DMS153 treated with DMSO at 0.1 percent for 48 hours (cell line): ENCODE data around the gene CLIC3.
A peak's percentile ranks its signal among the peaks of the same experiment; 100 is the strongest.

Experiments used
- DNase-seq: peaks from one replicate; lab custom pipeline; 2025; ENCODE audit not compliant: unreplicated experiment; lab: John Stamatoyannopoulos, UW

The CLIC3 gene

DNA sequence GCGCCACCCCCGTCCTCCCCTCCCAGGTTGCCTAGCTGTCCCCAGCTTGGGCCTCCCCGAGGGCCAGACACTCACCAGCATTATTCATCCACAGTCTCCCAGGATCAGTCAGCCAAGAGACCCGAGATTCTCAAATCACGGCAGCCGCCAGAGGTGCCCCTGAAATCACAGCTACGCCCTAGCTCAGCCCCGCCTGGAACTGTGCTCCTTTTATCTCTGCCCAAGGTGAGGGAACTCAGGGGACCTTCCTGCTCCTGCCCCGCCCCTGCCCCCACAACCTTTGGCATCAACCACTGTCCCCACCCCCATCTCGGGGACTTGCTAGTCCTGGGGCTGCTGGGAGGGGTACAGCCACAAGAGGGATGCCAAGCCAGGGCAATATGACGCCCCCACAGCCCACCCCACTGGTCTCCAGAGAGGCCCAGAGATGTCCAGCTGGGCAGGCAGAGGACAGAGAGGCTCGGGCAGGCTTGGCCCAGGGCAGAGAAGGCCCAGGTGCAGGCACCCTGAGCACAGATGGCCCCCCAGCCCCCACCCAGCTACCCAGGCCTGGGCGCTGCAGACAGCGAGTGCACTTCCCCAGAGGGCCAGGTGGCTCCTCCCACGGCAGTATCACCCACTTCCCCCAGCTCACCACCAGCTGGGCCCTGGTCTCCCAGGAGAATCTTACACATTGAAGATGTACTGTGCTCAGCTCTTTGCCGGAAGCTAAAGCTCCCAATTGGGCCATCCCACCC is 35.7 kb upstream of the CLIC3 start, which contains the start of gene FUT7:
Gene FUT7, minus strand, starts transcription at position 185 of the 737 bp plus-strand sequence. Its CDS starts 97 bp downstream, at position 88.
- DNase-seq = no peak

DNA sequence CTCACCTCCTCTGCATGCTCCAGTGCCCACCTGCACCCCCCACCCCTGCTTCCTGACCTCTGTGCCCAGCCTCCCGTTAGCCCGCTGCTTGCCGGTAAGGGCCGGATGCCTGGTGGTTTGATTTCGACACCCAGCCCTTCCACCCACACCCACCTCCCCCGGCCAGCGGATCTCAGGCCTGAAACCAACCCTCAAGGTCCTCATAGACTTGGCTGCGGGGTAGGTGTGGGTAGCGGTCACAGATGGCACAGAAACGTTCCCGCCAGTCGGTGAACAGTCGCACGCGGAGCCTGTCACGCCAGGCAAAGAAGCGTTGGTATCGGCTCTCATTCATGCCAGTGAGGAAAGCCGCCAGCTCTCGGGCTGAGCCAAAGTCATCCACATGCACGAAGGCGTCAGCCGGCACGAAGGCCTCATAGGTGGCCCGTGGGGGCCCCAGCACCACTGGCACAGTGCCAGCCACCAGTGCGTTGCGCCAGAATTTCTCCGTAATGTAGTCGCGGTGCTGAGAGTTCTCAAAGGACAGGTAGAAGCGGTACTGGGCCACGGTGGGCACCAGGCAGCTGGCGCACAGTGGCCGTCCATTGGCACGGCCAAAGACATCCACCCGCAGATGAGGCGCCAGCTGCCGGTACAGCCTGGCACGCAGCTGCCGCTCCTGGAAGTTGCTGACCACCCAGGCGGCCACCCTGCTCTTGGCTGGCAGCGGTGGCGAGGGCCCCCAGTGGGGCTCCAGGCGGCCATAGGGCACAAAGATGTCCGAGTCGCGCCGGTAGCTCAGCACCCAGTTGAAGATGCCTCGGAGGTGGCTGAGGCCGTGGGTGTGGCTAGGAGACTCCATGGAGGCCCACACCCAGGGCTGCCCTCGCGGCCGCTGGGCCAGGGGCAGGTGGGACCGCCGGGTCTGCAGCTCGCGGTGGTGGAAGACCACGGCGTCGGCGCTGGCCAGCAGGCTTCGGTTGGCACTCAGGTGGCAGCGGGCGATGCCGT is 34.5 kb upstream of the CLIC3 start:
- no peak for DNase-seq

DNA sequence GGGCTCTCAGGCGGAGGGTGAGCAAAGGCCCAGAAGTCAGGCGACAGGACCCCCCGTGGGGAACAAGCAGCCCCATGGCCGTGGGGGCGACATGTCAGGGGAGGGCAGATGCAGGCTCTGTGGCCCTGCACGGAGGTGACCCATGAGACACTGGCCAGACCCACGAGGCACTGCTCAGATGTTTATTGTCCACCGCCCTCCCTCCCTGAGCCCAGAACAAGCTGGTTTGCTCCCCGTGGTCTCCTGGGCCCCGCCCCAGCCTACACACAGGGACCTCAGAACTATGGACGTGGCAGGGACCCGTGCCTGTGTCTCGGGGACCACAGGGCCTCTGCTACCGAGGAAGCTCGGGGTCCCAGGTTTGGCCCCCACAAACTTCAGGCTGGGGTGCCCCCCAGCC is 33.6 kb upstream of the CLIC3 start:
- DNase-seq = no peak

DNA sequence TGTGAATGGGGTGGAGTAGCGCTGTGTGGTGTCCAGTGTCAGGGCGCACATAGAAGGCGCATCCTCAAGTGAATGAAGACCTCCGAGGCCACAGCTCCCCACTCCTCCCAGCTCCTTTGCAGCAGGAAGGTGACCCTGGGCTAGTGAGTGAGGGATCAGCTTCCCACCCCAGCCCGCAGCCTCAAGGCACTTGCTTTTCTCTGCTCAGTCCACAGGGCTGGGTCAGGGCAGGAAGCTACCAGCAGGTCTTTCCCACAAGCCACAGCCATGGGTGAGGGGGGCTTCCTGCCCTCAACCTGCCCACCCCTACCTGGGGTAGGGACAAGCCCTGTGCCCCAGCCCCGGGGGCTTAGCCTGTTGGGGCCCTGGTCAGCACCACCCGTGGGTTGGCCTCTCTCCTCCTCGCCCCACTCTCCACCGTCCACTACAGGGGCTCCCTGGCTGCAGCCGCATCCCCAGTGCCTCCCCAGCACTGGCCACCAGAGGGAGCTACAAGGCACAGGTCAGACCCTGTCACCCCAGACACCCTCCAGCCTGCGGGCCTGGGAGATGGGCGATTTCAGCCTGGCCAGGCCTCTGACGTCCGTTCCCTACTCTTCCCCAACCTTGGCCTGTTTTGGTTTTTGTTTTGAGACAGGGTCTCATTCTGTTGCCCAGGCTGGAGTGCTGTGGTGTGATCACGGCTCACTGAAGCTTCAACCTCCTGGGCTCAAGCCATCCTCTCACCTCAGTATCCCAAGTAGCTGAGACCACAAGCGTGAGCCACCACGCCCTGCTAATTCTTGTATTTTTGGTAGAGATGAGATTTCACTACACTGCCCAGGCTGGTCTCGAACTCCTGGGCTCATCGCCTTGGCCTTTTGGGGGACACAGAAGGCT is 32.9 kb upstream of the CLIC3 start:
- DNase-seq = no peak

DNA sequence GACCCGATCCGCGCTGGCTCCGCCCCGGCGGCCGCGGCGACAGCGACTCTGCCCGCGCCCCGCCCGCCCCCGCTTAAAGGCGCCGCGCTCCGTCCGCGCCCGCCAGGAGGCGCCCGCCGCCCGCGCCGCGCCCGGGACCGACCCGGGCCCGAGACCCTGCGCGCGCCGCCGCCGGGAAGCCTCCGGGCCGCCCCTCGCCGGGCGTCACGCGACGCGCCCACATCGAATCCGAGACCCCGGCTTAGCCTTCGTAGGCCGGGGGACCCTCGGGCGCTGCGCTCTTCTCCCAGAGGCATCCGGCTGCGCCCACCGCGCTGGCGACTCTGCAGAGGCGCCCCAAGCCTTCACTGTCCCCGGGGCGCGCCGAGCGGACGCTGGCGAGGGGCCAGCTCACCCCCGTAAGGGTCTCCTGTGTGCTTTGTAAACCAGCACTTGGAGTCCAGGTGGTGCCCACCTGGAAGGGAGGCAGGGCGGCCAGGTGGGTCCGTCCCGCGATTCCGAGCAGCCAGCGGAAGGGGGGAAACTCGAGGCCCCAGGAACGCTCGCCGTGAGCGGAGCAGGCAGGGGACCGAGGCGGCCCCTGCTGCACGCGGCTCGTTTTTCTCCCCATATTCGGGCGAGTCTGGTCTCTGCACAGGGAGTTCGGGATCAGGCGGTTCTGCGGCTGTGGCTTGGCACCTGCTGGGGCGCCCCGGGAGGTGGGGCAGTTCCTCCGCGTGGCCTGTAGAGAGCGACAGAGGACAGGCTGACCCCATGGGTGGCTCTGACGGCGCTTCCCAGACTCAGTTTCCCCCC is 32.1 kb upstream of the CLIC3 start:
- peak; percentile 29 for DNase-seq

DNA sequence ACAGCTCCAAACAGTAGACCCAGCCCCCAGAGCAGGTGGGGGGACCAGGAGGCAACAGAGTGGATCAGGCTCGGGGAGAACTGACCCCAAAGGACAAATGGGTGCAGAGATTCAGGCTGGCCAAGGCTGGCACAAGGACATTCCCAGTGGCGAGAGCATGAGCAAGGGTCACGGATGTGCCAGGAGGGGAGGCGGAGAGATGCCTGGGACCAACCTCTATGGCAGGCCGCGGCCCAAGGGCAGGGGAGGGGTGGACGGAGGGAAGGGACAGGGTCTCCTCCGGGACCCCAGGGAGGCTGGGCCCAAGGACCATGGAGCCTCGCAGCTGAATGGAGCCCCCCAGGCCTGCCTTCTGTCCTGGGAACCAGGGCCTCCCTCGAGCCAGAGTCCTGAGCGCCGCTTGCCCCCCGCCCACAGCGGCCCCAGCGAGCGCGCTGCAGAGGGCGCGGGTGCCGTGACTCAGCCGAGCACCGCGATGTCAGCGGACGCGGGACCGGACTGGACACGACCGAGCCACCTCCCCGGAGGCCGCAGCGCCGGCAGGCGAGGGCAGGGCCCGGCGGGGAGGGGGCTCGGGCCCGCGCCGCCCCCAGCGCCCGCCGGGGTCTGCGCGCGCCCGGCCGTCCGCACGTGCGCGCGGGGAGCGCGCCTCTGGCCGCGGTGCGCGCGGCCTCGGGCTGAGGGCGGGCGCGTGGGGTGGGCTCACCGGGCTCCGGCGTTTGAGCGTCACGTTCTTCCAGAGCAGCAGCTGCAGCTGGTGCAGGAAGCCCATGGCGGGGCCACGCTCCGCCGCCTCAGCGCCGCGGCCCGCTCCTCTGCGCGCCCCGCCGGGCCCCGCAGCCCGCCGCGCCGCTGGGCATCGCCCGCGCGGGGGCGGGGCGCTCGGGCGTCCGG is 31.2 kb upstream of the CLIC3 start, which contains the start of gene ABCA2:
Gene ABCA2, minus strand, starts transcription at position 869 of the 894 bp plus-strand sequence. Its CDS starts 97 bp downstream, at position 772.
- no peak for DNase-seq

DNA sequence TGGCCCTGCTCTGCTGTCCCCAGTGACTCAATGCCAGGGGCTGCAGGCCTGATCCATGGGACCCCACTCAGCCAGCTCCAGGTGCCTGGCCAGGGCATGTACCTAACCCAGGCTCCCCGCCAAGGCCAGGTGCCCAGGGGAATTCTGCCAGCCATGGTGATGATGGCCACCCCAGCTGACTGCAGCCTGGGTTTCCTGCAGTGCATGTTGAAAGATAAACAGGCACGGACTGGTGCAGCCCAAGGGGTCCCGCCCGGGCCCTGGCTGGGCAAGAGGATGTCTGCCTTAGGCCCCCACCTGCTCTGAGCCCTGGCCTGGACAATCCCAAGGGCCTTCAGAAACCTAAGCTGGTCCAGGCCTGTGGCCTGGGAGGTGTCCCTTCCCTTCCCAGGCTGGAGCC is 30.5 kb upstream of the CLIC3 start:
- DNase-seq = peak; percentile 10

DNA sequence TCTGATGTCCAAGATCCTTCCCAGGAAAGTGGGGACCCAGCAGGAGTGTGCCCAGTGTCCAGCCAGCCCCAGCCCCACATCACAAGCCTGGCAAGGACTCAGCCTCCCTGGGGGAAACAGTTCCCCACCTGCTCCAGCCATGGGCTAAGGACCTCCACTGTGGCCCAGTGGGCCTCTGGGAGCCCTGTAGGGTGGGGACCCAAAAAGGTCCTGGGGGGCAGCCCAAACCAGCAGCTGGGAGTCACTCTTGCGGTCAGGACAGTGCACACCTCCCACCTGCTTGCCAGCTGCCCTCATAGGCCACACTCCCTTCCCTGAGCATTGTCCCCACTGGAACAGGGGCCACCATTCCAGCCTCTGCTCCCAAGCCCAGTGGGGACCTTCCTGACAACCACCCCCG is 30.0 kb upstream of the CLIC3 start:
- no peak for DNase-seq

DNA sequence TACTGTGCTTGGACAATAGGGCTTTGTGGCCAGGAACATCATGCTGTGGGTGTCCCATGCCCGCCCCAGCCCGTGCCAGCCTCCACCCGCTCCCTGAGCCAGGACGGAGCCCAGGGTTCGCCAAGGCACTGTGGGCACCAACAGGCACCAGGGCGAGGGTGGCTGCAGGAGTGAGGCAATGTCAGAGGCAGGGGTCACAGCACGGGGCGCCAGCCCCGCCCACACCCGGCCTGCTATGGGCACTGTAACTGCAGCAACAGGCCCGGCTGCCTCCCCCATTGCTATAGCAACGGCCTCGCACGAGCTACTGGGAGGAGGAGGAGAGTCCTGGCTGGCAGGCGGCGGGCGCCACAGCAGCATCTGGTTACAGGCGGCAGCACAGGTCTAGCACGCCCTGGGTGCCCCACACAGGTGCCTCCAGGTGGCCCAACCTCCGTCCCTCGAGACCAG is 29.2 kb upstream of the CLIC3 start:
- DNase-seq = peak; percentile 93

DNA sequence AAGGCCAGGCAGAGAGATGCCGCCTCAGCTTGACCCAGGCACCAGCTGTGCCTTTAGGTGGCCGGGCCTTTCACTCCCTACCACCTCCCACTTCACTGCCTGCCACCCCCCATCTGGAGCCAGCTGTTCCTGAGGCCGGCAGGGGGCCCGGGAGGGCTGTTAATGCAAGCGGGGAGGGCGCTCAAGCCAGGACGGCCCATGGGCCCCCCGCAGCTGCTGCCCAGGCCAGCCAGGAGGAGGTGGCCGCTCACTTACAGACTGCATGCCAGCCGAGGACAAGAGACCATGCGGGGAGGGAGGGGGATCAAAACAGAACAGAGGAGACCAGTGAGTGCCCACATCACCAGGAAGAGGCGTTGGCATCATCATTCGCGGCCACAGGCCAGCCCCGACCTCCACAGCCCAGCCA is 27.2 kb upstream of the CLIC3 start:
- no peak for DNase-seq

DNA sequence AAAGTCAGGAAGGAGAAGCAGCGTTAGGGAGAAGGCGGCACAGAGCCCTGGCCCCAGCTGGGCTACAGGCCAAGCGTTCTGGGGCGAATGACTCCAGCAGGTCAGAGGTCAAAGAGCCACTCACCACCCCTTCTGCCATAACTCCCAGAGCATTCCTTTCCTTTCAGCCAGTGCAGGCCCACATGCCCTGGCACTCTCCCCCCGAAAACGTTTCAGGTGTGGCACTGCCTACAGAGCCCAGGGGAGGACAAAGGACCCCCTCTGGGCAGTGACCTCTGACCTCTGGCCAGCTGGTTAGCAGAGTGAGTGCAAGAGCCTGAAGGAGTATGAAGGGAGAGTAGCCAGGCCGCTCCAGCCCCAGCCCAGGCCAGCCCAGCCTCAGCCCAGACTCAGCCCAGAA is 26.8 kb upstream of the CLIC3 start:
- DNase-seq = no peak

DNA sequence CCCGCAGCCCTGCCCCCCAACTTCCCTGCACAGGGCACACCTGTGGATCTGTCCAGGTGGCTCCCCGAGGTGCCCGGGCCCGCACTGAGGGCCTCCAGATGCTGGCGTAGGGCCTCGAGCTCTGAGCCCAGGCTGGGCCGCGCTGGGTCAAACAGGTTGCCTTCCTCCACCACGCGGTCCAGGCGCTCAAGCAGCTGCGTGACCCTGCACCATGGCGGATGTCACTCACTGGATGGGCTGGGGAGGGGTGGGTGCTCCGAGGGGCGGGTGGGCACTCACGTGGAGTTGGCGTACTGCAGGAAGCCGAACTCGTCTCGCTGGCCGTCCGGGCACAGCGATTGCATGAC is 26.3 kb upstream of the CLIC3 start:
- no peak for DNase-seq

DNA sequence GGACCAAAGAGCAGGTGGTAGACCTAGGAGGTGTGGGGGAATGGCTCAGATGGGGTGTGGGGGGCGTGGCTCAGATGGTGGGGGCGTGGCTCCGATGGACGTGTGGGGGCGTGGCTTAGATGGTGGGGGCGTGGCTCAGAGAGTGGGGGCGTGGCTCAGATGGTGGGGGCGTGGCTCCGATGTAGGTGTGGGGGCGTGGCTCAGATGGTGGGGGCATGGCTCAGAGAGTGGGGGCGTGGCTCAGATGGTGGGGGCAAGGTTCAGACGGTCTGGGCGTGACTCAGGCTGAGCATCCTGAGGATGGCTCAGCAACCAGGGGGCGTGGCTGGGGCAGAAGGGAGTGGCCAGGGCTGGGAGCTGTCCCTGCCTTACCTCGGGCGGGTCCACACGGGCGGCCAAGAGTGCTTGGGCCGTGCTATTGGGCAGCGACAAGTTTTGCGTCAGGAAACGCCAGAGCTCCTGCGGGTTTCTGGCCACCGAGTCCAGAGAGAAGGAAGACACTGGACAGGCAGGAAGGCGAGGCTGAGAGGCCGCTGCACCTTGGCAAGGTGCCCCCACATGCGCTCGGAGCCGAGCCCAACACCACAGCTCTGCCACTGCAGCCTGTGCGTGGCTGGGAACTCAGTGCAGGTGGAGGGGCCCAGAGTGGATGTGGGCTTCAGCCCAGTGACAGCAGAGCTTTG is 25.8 kb upstream of the CLIC3 start:
- peak; percentile 44 for DNase-seq

DNA sequence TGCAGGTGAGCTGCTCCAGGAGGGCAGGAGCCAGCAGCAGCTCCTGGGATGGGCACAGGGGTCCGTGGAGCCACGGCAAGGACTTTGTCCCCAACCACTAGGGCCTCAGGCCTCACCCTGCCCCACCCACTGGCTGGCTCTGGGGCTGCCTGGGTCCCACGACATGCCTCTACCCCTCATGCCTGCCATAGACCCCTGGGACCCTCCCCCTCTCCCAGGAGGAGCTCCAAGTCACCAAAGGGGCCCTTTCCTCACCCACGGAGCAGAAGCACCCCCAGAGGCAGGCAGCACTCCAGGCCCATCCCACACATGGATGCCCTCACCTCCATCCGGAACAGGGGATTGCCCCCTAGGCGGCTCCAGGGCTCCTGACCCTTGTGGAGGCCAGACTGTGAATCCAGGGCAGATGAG is 25.2 kb upstream of the CLIC3 start:
- no peak for DNase-seq

DNA sequence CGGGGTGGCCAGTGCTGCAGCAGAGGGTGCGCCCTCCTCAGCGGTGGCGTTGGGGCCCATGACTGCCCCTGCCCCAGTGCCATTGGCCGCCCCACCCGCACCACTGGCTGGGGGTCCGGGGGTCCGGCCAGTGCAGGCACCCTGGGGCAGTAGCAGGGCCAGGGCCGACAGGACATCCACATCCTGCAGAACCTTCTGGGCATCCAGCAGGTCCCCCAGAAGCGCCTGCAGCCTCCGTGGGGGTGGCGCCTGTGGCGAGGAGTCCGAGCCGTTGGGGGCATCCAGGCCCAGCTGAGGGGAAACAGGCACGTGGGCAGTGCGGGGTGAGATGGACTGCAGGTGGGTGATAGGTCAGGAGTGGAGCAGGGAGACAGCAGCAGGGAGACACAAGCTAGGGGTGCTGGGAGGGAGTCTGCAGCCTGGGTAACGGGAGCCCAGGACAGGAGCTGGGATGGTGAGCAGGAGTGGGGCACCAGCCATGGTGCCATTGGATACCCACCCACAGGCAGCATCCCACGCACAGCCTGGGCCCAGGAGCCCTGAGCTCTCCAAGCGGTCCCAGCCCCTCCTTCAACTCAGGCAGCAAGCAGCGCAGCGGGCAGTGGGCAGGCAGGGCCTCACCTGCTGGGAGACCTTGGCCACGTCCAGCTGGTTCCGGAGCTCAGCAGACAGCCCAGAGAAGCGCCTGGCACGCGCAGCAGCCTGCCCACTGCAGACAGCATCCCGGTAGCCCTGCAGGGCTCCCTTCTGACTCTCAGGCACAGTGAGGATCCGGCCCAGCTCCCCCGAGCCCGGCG is 24.6 kb upstream of the CLIC3 start:
- DNase-seq = no peak

DNA sequence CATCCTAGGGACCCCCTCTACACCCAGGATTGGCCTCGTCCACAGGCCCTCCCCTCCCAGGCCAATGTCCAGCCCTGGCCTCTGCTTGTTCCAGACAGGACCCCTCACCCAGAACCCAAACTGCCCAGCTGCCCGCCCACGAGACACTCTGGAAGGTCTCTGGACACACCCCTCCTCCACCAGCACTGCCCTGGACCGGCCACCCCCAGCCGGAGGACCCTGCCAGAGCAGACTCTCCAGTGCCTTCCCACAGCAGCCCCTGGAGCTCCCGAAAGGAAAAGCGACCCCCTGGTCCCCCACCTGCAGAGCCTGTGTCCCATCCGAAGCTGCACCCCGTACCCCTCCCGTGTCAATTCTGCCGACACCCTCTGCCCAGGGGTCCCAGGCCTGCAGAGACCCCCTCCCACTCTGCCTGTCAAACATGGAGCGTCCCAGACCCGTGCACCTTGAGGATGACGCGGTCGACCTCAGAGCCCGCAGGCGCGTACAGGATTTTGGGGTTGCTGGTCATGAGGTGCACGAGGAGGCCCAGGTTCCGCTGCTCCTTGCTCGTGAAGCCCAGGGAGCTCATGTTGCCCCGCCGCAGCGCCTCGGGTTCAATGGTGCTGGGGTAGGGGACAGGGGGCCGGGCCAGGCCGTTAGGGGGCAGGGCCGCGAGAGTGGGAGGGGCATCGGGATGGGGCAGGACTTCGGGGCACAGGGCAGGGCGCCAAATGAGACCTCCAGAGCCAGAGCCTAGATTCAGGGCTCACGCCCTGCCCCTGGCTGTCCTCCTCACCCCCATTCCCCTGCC is 23.7 kb upstream of the CLIC3 start:
- DNase-seq = no peak
